Activated T-helper 2 cell treated with anti-CD3 and anti-CD28 coated beads, Interferon-gamma antibody, Interleukin-2, Interleukin-4, amounts not matched to agents 10 μg/mL and 5 μg/mL and 100 μg/mL, durations not matched to agents 14 hours and 24 hours and 36 hours (primary cell): ENCODE data around the gene SMYD4. TPM values are rescaled to one million over a fixed set of nuclear protein-coding genes. Genes with fewer than 3 reads are reported as not detected.

Experiments used
- DNase-seq: peaks from one replicate; pipeline ENCODE4 v3.0.0; 2021; ENCODE audit warnings: low spot score
- H3K27ac Mint-ChIP-seq: one replicate; pipeline ENCODE4 v1.8.0; 2021; ENCODE audit warnings: mixed read lengths
- H3K27me3 Mint-ChIP-seq: one replicate; pipeline ENCODE4 v1.8.0; 2021; ENCODE audit warnings: low read depth, mixed read lengths
- H3K36me3 Mint-ChIP-seq: one replicate; pipeline ENCODE4 v1.8.0; 2021; ENCODE audit warnings: low read depth, mixed read lengths
- H3K4me1 Mint-ChIP-seq: one replicate; pipeline ENCODE4 v1.8.0; 2021; ENCODE audit warnings: low read depth, mixed read lengths
- H3K4me3 Mint-ChIP-seq: one replicate; pipeline ENCODE4 v1.8.0; 2021; ENCODE audit warnings: low read depth, mild to moderate bottlenecking, moderate library complexity, mixed read lengths
- H3K9me3 Mint-ChIP-seq: one replicate; pipeline ENCODE4 v1.8.0; 2021; ENCODE audit warnings: mixed read lengths
- intact Hi-C: fragments of 100-400 bp; cut with micrococcal nuclease; formaldehyde crosslinking; loops from one replicate; pipeline ENCODE4 v1.15.1; 2023
- total RNA-seq: library from RNA; stranded (reverse); gene quantifications from 2 replicates; pipeline ENCODE4 v1.2.3, GENCODE V29; 2022

Gene SMYD4, protein sequence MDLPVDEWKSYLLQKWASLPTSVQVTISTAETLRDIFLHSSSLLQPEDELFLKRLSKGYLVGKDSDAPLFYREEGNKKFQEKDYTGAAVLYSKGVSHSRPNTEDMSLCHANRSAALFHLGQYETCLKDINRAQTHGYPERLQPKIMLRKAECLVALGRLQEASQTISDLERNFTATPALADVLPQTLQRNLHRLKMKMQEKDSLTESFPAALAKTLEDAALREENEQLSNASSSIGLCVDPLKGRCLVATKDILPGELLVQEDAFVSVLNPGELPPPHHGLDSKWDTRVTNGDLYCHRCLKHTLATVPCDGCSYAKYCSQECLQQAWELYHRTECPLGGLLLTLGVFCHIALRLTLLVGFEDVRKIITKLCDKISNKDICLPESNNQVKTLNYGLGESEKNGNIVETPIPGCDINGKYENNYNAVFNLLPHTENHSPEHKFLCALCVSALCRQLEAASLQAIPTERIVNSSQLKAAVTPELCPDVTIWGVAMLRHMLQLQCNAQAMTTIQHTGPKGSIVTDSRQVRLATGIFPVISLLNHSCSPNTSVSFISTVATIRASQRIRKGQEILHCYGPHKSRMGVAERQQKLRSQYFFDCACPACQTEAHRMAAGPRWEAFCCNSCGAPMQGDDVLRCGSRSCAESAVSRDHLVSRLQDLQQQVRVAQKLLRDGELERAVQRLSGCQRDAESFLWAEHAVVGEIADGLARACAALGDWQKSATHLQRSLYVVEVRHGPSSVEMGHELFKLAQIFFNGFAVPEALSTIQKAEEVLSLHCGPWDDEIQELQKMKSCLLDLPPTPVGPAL
- total RNA-seq = 26.9 and 31.0 TPM in 2 replicates

DNA sequence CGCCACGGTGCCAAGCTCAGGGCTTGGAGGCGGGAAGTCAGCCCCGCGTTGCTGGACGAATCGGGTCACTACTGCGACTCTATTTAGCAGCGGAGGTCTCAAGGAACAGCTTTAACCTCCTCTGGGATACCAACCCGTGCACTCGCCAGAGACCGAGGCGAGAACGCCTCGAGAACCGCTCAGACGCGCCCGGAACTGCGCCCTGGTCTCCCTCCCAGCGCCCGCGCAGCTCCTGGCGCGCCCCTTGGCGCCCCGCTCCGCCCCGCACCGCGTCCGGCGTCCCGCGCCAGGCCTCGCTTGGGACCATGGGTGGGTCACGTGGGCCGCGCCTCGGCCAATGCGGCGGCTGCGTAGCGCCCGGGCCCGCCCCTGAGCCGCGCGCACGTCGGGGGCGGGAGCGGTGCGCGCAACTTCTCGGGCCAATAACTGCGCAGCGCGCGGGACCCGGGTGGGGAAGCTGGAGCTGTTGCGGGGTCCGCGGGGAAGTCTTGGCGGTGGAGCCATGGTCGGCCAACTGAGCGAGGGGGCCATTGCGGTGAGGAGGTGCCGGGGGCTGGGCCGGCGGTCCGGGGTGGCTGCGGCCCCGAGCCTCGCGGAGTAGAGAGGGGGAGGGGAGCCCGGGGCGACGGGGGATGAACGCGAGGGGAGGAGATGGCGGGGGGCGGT lies at the start of gene SMYD4, which contains the start of gene RPA1:
TSS of gene SMYD4 (minus strand) at position 311 of the 666 bp plus-strand sequence. CDS start 1,908 bp downstream, outside the sequence.
TSS of gene RPA1 (plus strand) at position 414 of the 666 bp plus-strand sequence. CDS start at position 503, 89 bp downstream.
- Mint-ChIP-seq H3K9me3 (no peaks in the 10 kb centered on the region), H3K4me1 (peaks cover 48% of the 10 kb centered on the region), H3K27me3 (no peaks in the 10 kb centered on the region), H3K27ac (peak within 1 kb of the TSS; percentile 86), H3K4me3 (peak within 1 kb of the TSS; percentile 94), H3K36me3 (peaks cover 63% of the 10 kb centered on the region)
- intact Hi-C loops = loop anchor here (2.0 kb wide), 1 partner anchor 113 kb away; no protein-coding TSS in a partner anchor
- peak; percentile 89 for DNase-seq

DNA sequence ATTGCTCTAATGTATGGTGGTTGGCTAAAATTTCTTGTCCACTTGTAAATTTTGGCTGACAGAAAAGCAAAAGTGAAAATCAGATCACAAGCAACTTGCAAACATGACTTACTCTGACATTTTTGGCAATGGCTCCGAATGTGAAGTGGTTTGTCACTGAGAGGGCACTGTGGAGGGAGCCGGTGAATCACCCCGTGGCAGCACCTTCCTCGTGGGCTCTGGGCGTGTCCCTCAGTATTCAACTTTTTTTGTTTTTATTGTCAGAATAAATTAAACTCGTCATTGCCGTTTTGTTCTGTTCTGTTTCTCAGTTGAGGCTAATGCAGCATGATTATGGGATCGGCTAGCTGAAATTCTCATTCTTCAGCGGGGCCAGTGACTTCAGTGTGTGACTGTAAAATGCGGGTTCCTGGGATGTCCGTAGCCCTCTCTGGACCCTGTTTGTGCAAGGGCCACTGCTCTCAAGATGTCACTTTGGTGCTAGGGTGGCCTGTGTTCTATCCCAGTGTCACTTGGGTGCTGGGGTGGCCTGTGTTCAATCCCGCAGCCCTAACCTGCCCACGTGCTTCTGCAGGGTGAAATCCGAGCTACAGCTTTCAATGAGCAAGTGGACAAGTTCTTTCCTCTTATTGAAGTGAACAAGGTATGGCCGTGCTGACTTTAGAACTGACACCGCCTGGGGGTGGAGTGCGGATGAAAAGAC lies 48.9 kb upstream of the SMYD4 start:
- H3K4me1 Mint-ChIP-seq = peaks cover 25% of the 10 kb centered on the region
- no peaks in the 10 kb centered on the region for H3K9me3 Mint-ChIP-seq
- intact Hi-C loops = loop anchor here (10.0 kb wide), 1 partner anchor 386 kb away; no protein-coding TSS in a partner anchor
- DNase-seq = no peak
- H3K4me3 Mint-ChIP-seq = no peak overlapping the region
- no peak overlapping the region for H3K27ac Mint-ChIP-seq
- peaks cover 86% of the 10 kb centered on the region for H3K36me3 Mint-ChIP-seq
- H3K27me3 Mint-ChIP-seq = no peaks in the 10 kb centered on the region

DNA sequence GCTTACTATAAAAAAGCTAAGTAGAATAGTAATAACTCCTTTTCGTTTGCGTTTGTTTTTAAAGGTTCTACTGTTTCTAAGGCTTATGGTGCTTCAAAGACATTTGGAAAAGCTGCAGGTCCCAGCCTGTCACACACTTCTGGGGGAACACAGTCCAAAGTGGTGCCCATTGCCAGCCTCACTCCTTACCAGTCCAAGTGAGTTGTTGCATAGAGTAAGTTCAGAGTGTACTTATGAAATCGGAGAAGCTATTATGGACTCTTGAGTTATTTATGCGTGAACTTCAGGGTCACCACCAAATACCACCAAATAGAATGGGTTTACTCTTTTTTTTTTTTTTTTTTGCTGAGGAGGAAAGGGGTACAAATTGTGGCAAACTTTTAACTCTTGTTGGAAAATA lies 45.9 kb upstream of the SMYD4 start:
- intact Hi-C loops = loop anchor here (10.0 kb wide), 1 partner anchor 389 kb away; no protein-coding TSS in a partner anchor
- Mint-ChIP-seq H3K4me1 (peaks cover 51% of the 10 kb centered on the region), H3K36me3 (peaks cover 94% of the 10 kb centered on the region)

DNA sequence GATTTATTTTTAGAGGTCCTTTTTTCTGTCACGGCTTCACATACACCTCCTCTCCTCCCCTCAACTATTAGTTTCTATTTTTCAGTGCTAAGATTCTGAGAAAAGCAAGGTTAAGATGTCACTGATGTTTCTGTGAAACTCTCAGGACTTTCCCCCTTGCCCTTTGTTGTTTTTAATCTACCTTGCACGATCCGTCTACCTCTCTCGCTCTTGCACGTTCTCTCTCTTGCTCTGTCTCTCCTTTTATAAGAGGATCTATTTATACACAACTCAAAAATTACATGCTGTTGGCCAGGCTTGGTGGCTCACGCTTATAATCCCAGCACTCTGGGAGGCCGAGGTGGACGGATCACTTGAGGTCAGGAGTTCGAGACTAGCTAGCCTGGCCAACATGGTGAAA lies 43.7 kb upstream of the SMYD4 start:
- no peaks in the 10 kb centered on the region for H3K9me3 Mint-ChIP-seq
- H3K27ac Mint-ChIP-seq = peak overlapping the region; percentile 92
- H3K27me3 Mint-ChIP-seq = no peaks in the 10 kb centered on the region
- peaks cover 65% of the 10 kb centered on the region for H3K4me1 Mint-ChIP-seq
- peak overlapping the region; percentile 55 for H3K4me3 Mint-ChIP-seq
- H3K36me3 Mint-ChIP-seq = peaks cover 91% of the 10 kb centered on the region
- intact Hi-C loops = loop anchor here (5.0 to 10.0 kb wide), 2 partner anchors 391 to 529 kb away; partner anchors contain the start of gene MNT
- peak; percentile 23 for DNase-seq

More for the DNA sequence above, 45.9 kb upstream of the SMYD4 start:
- H3K9me3 Mint-ChIP-seq = no peaks in the 10 kb centered on the region
- H3K27me3 Mint-ChIP-seq = no peaks in the 10 kb centered on the region
- H3K27ac Mint-ChIP-seq = peak overlapping the region; percentile 13
- no peak overlapping the region for H3K4me3 Mint-ChIP-seq
- no peak for DNase-seq

DNA sequence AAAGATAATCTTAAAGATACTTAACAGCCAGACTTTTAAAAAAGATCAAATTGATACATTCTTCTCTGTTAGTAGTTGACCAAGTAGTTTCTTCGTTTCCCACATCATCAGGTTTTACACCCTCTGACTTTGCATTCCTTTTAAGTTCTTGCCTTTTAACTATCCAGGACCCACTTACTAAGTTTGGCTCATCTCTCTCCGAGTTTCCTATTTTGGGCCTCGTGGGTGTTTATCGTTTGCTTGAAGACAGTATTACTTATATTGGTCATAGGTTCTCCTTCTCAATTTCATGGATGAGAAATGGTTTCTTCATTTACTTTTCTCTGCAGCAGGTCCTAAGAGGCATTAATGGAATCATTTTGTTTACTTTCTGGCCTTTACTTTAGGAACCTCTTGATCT lies 43.3 kb upstream of the SMYD4 start:
- DNase-seq = no peak
- Mint-ChIP-seq H3K36me3 (peaks cover 91% of the 10 kb centered on the region), H3K4me3 (peak overlapping the region; percentile 55), H3K9me3 (no peaks in the 10 kb centered on the region), H3K27me3 (no peaks in the 10 kb centered on the region), H3K27ac (peak overlapping the region; percentile 92), H3K4me1 (peaks cover 68% of the 10 kb centered on the region)
- intact Hi-C loops = loop anchor here (5.0 to 10.0 kb wide), 2 partner anchors 392 to 529 kb away; partner anchors contain the start of gene MNT

DNA sequence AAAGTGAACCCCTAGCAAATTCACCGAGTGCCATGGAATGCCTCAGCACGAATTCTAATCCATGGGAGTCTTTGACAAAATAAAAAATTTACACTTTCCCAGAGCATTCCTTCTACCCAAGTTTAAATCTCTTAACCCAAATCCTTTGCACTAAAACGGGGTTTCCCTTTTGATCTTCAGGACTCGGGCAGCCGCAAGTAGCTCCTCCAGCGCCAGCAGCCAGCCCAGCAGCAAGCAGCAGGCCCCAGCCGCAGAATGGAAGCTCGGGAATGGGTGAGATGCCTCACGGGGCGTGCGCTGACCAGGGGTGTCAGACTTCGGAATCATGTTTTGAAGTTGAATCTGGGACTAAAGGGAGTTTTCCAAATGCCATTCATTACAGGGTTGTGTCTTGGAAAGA lies 42.6 kb upstream of the SMYD4 start:
- DNase-seq = no peak
- Mint-ChIP-seq H3K36me3 (peaks cover 91% of the 10 kb centered on the region), H3K27ac (peak overlapping the region; percentile 83), H3K4me1 (peaks cover 69% of the 10 kb centered on the region), H3K9me3 (no peaks in the 10 kb centered on the region), H3K4me3 (peak overlapping the region; percentile 69), H3K27me3 (no peaks in the 10 kb centered on the region)
- intact Hi-C loops = loop anchor here (5.0 to 10.0 kb wide), 2 partner anchors 393 to 530 kb away; partner anchors contain the start of gene MNT

DNA sequence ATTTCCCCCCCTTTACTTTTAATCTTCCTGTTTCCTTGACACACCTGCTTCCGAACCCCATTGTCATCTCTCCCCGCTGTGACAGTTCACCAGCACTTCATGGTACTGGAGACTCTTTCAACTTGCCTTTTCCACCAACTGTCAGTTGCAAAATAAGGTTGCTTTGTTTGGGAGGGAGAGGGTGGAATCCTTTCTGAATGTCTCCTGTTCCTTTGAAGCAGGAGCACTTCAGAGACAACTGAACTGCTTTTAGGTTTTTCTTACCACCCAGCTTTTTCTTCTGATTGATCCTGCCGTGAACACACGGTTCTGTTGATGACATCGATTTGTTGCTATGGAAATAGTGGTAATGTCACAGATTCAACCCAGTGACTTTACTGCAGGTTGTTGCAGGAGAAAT lies 42.1 kb upstream of the SMYD4 start:
- peaks cover 65% of the 10 kb centered on the region for H3K4me1 Mint-ChIP-seq
- peaks cover 91% of the 10 kb centered on the region for H3K36me3 Mint-ChIP-seq
- H3K27ac Mint-ChIP-seq = peak overlapping the region; percentile 83
- no peak for DNase-seq
- intact Hi-C loops = loop anchor here (2.0 to 10.0 kb wide), 4 partner anchors 49 to 531 kb away; partner anchors contain the start of gene MNT
- H3K9me3 Mint-ChIP-seq = no peaks in the 10 kb centered on the region
- peak overlapping the region; percentile 69 for H3K4me3 Mint-ChIP-seq
- H3K27me3 Mint-ChIP-seq = no peaks in the 10 kb centered on the region

DNA sequence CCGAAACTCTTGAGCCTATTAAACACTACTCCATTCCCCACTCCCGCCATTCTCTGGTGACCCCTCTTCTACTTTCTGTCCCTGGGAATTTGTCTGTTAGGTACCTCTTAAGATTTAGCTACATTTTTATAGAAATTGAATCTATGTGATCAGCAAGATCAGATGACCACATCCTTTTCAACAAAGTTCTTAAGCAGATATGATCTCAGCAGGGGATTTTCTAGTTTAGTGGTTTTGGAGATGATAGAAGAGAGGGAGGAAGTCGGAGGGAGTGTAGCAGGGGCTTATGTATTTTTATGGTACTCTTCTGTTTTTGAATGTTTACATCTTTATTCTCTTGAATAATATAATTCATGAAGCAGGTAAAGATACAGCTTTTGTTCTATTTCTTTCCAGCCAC lies 40.9 kb upstream of the SMYD4 start:
- Mint-ChIP-seq H3K36me3 (peaks cover 84% of the 10 kb centered on the region), H3K27me3 (no peaks in the 10 kb centered on the region), H3K4me3 (peak overlapping the region; percentile 64), H3K9me3 (no peaks in the 10 kb centered on the region), H3K4me1 (peaks cover 64% of the 10 kb centered on the region), H3K27ac (peak overlapping the region; percentile 83)
- intact Hi-C loops = loop anchor here (1.0 to 10.0 kb wide), 5 partner anchors 36 to 532 kb away; partner anchors contain the start of gene MNT
- peak; percentile 13 for DNase-seq

DNA sequence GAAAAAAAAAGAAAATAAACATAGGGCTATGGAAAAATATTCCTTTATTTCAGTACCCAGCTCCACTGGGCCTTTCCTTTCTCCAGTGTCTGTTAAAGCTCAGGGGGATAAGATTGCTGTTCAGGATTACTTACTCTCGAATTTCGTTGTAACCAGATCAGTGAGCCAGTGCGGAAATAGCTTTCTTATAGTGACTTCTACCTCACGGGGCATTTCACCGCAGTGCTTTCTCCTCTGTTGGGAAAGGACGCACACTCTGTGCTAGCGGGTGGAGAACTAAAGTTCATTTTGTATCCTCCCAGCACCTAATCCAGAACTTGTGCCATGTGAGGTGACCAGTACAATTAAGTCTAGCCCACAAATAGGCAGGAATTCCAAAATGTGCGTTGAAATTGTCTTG lies 38.4 kb upstream of the SMYD4 start:
- H3K36me3 Mint-ChIP-seq = peaks cover 64% of the 10 kb centered on the region
- no peaks in the 10 kb centered on the region for H3K27me3 Mint-ChIP-seq
- H3K4me1 Mint-ChIP-seq = peaks cover 48% of the 10 kb centered on the region
- no peak overlapping the region for H3K4me3 Mint-ChIP-seq
- no peak overlapping the region for H3K27ac Mint-ChIP-seq
- H3K9me3 Mint-ChIP-seq = no peaks in the 10 kb centered on the region
- intact Hi-C loops = no loop called here
- DNase-seq = no peak

DNA sequence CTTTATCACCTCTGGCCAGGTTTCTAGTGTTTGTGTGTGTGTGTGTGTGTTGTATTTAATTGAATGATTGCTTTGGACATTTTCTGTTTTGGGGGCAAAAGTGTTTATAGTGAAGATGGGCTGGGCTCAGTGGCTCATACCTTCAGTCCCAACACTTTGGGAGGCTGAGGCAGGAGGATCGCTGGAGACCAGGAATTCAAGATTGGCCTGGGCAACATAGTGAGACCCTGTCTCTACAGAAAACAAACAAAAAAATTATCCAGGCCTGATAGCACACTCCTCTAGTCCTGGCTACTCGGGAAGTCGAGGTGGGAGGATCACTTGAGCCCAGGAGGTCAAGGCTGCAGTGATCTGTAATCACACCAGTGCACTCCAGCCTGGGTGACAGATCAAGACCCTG lies 37.6 kb upstream of the SMYD4 start:
- no peak for DNase-seq
- H3K36me3 Mint-ChIP-seq = peaks cover 57% of the 10 kb centered on the region
- intact Hi-C loops = no loop called here
- H3K9me3 Mint-ChIP-seq = no peaks in the 10 kb centered on the region
- H3K27me3 Mint-ChIP-seq = no peaks in the 10 kb centered on the region
- no peak overlapping the region for H3K27ac Mint-ChIP-seq
- H3K4me3 Mint-ChIP-seq = no peak overlapping the region
- H3K4me1 Mint-ChIP-seq = peaks cover 42% of the 10 kb centered on the region

DNA sequence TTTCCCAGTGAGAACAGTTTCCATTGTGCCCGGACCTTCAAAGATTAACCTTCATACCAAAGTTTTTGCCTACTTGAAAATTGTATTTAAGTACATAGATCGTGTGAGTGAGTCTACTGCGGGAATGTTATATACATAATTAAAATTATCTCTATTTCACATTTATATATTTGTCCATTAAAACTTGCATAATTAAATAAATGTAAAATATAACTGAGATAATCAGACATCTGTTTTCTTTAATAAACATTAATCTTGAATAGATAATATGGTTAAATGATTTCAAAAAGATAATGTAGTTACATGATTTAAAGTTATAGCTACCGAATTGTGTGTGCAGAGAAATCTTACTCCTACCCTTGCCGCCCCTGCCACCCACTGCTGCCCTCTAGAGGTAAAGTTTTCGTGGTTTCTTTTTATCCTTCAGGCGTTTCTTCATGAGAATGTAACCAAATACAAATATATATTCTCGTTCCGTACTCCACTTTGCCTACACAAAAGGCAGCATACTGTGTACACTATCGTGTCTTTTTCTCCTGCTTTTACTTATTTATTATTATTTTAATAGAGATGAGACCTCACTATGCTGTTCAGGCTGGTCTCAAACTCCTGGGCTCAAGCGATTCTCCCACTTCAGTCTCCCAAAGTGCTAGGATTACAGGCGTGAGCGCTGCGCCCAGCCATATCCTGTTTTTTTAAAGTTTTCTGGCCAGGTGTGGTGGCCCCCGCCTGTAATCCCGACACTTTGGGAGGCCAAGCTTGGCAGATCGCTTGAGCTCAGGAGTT lies 35.7 kb upstream of the SMYD4 start:
- no peak for DNase-seq
- no peak overlapping the region for H3K27ac Mint-ChIP-seq
- intact Hi-C loops = no loop called here
- no peaks in the 10 kb centered on the region for H3K9me3 Mint-ChIP-seq
- no peak overlapping the region for H3K4me3 Mint-ChIP-seq
- H3K36me3 Mint-ChIP-seq = peaks cover 51% of the 10 kb centered on the region
- H3K4me1 Mint-ChIP-seq = peaks cover 24% of the 10 kb centered on the region
- no peaks in the 10 kb centered on the region for H3K27me3 Mint-ChIP-seq
